GM23338 (cell line): ENCODE results near the gene CLEC7A. TPM values are rescaled to one million over a fixed set of nuclear protein-coding genes. Genes with fewer than 3 reads are reported as not detected.

Experiments
- ATAC-seq: fragments of 200-7000 bp; cut with Tn5 transposase; 3 replicates; pipeline ENCODE4 v1.9.1; 2020
- DNase-seq: peaks from one replicate; pipeline ENCODE4 v3.0.0-alpha.2; 2015; ENCODE audit warnings: low spot score
- H2AFZ ChIP-seq: fragments of 200-600 bp; sonication (generic); 2 replicates; pipeline ENCODE4 v1.8.0; 2016; ENCODE audit warnings: antibody characterized with exemption, mild to moderate bottlenecking, moderate library complexity
- H3F3A ChIP-seq: fragments of 200-600 bp; sonication (generic); replicated peaks from 2 replicates; pipeline ENCODE4 v1.8.0; 2017; ENCODE audit warnings: antibody characterized with exemption, mixed run types, low read depth
- H3K27ac ChIP-seq: fragments of 200-600 bp; sonication (generic); 2 replicates; pipeline ENCODE4 v1.6.1; 2016; ENCODE audit warnings: low read depth
- H3K27me3 ChIP-seq: fragments of 200-600 bp; sonication (generic); 2 replicates; pipeline ENCODE4 v1.8.0; 2016; ENCODE audit warnings: mild to moderate bottlenecking, mixed run types, moderate library complexity; ENCODE audit not compliant: insufficient read depth
- H3K36me3 ChIP-seq: fragments of 200-600 bp; sonication (generic); 2 replicates; pipeline ENCODE4 v1.8.0; 2016; ENCODE audit warnings: mild to moderate bottlenecking; ENCODE audit not compliant: insufficient read depth
- H3K4me1 ChIP-seq: fragments of 200-600 bp; sonication (generic); 2 replicates; pipeline ENCODE4 v1.8.0; 2016; ENCODE audit warnings: mild to moderate bottlenecking, moderate library complexity; ENCODE audit not compliant: insufficient read depth
- H3K4me2 ChIP-seq: fragments of 200-600 bp; sonication (generic); 2 replicates; pipeline ENCODE4 v1.7.1; 2017; ENCODE audit warnings: mixed run types
- H3K4me3 ChIP-seq: fragments of 200-600 bp; sonication (generic); 2 replicates; pipeline ENCODE4 v1.6.1; 2016; ENCODE audit warnings: mixed run types
- H3K79me2 ChIP-seq: fragments of 200-600 bp; sonication (generic); replicated peaks from 2 replicates; pipeline ENCODE4 v1.8.0; 2017; ENCODE audit warnings: mild to moderate bottlenecking; ENCODE audit not compliant: insufficient read depth
- H3K9me2 ChIP-seq: fragments of 200-600 bp; sonication (generic); 2 replicates; pipeline ENCODE4 v1.8.0; 2017; ENCODE audit not compliant: insufficient read depth
- H4K20me1 ChIP-seq: fragments of 200-600 bp; sonication (generic); replicated peaks from 2 replicates; pipeline ENCODE4 v1.8.0; 2017; ENCODE audit warnings: mild to moderate bottlenecking; ENCODE audit not compliant: insufficient read depth
- H3K27ac Mint-ChIP-seq: 2 replicates; pipeline ENCODE4 v1.8.0; 2020; ENCODE audit warnings: inconsistent platforms, mild to moderate bottlenecking, moderate library complexity, mixed read lengths
- H3K27me3 Mint-ChIP-seq: 3 replicates; pipeline ENCODE4 v1.8.0; 2022; ENCODE audit warnings: low read depth, mild to moderate bottlenecking, moderate library complexity, mixed read lengths, inconsistent platforms; ENCODE audit not compliant: insufficient read depth, poor library complexity
- H3K36me3 Mint-ChIP-seq: 3 replicates; pipeline ENCODE4 v1.8.0; 2021; ENCODE audit warnings: low read depth, mild to moderate bottlenecking, inconsistent platforms, moderate library complexity, mixed read lengths
- H3K4me1 Mint-ChIP-seq: 3 replicates; pipeline ENCODE4 v1.8.0; 2020; ENCODE audit warnings: mild to moderate bottlenecking, inconsistent platforms, mixed read lengths
- H3K4me3 Mint-ChIP-seq: 3 replicates; pipeline ENCODE4 v1.8.0; 2021; ENCODE audit warnings: moderate library complexity, mild to moderate bottlenecking, inconsistent platforms, mixed read lengths
- H3K9me3 Mint-ChIP-seq: 3 replicates; pipeline ENCODE4 v1.8.0; 2020; ENCODE audit warnings: moderate library complexity, mild to moderate bottlenecking, inconsistent platforms, mixed read lengths
- CREB1 ChIP-seq: fragments of 250-450 bp; sonication (Bioruptor Pico); IDR thresholded peaks from 2 replicates; pipeline ENCODE4 v1.5.0; 2020; ENCODE audit warnings: low read depth, mild to moderate bottlenecking, moderate library complexity
- JUNB ChIP-seq: IDR thresholded peaks from one replicate; pipeline ENCODE4 v1.6.1; 2016; ENCODE audit warnings: antibody characterized with exemption; ENCODE audit not compliant: unreplicated experiment
- STAT1 ChIP-seq: IDR thresholded peaks from one replicate; pipeline ENCODE4 v1.6.1; 2016; ENCODE audit warnings: antibody characterized with exemption; ENCODE audit not compliant: unreplicated experiment
- ZNF114 ChIP-seq: fragments of 250-450 bp; sonication (Bioruptor Pico); IDR thresholded peaks from 2 replicates; pipeline ENCODE4 v1.5.0; 2020; ENCODE audit warnings: mild to moderate bottlenecking, moderate library complexity
- ZNF331 ChIP-seq: fragments of 250-450 bp; sonication (Bioruptor Pico); IDR thresholded peaks from 2 replicates; pipeline ENCODE4 v1.5.0; 2020; ENCODE audit warnings: low read depth, mild to moderate bottlenecking, moderate library complexity
- polyA plus RNA-seq: library from polyadenylated mRNA; unstranded; fragments of >200 nt; fragmentation: Nextera tagmentation; extraction: Ambion mirVana; gene quantifications from 2 replicates; pipeline ENCODE4 v1.2.1, GENCODE V29; 2016
- total RNA-seq: library from RNA; depleted of rRNA; stranded (reverse); fragments of >200 nt; shearing (Covaris generic); gene quantifications from 2 replicates; pipeline ENCODE4 v1.2.3, GENCODE V29; 2014
- TF ChIP-seq, protein P1 (sequence below): IDR thresholded peaks from 2 replicates; pipeline ENCODE4 v1.6.1; 2016; ENCODE audit warnings: antibody characterized with exemption
- TF ChIP-seq, protein P2 (sequence below): IDR thresholded peaks from one replicate; pipeline ENCODE4 v1.6.1; 2018; ENCODE audit warnings: antibody characterized with exemption; ENCODE audit not compliant: unreplicated experiment
- TF ChIP-seq, protein P3 (sequence below): fragments of 250-450 bp; sonication (Bioruptor Pico); IDR thresholded peaks from 2 replicates; pipeline ENCODE4 v1.5.0; 2020; ENCODE audit warnings: mild to moderate bottlenecking, moderate library complexity
- TF ChIP-seq, protein P4 (sequence below), 2 experiments: fragments of 200-600 bp in 1 of 2; sonication (generic) in 1 of 2; conservative IDR thresholded peaks; 2 replicates each; pipeline versions ENCODE4 v1.5.1 to v1.6.1; 2016 to 2017; ENCODE audit warnings: antibody characterized with exemption in 2 of 2, low read depth in 2 of 2, mild to moderate bottlenecking in 2 of 2, moderate library complexity in 1 of 2

Gene CLEC7A
- total and polyA plus RNA-seq, 2 experiments from 2014 or later = 0.39 TPM; not detected in 1

DNA sequence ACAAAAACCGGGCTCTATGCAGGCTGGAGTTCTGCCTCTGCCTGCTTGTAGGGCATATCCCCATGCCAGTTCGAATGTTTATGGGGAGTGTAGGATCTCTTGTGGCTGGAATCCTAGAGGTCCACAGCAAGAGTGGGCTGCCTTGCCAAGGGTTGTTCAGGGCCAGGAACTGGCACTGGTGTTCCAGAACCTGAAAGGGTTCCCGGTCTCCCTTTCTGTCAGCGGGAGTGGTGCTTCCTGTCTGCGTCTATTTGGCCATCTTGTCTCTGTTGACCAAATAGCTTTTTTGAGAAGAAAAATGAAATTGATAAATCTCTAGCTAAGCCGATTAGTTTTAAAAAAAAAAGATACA, 24.1 kb upstream of the CLEC7A start:
- no peaks in the 10 kb centered on the region for H3K27me3 Mint-ChIP-seq
- TF ChIP-seq ZNF114 (CRISPR knock-in tag) (no peak), JUNB (no peak), ZNF331 (CRISPR knock-in tag) (no peak), STAT1 (no peak), CREB1 (CRISPR knock-in tag) (no peak)
- TF ChIP-seq, protein P1, sequence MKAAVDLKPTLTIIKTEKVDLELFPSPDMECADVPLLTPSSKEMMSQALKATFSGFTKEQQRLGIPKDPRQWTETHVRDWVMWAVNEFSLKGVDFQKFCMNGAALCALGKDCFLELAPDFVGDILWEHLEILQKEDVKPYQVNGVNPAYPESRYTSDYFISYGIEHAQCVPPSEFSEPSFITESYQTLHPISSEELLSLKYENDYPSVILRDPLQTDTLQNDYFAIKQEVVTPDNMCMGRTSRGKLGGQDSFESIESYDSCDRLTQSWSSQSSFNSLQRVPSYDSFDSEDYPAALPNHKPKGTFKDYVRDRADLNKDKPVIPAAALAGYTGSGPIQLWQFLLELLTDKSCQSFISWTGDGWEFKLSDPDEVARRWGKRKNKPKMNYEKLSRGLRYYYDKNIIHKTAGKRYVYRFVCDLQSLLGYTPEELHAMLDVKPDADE = no peak
- TF ChIP-seq, protein P2, sequence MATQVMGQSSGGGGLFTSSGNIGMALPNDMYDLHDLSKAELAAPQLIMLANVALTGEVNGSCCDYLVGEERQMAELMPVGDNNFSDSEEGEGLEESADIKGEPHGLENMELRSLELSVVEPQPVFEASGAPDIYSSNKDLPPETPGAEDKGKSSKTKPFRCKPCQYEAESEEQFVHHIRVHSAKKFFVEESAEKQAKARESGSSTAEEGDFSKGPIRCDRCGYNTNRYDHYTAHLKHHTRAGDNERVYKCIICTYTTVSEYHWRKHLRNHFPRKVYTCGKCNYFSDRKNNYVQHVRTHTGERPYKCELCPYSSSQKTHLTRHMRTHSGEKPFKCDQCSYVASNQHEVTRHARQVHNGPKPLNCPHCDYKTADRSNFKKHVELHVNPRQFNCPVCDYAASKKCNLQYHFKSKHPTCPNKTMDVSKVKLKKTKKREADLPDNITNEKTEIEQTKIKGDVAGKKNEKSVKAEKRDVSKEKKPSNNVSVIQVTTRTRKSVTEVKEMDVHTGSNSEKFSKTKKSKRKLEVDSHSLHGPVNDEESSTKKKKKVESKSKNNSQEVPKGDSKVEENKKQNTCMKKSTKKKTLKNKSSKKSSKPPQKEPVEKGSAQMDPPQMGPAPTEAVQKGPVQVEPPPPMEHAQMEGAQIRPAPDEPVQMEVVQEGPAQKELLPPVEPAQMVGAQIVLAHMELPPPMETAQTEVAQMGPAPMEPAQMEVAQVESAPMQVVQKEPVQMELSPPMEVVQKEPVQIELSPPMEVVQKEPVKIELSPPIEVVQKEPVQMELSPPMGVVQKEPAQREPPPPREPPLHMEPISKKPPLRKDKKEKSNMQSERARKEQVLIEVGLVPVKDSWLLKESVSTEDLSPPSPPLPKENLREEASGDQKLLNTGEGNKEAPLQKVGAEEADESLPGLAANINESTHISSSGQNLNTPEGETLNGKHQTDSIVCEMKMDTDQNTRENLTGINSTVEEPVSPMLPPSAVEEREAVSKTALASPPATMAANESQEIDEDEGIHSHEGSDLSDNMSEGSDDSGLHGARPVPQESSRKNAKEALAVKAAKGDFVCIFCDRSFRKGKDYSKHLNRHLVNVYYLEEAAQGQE = no peak
- TF ChIP-seq, protein P3, sequence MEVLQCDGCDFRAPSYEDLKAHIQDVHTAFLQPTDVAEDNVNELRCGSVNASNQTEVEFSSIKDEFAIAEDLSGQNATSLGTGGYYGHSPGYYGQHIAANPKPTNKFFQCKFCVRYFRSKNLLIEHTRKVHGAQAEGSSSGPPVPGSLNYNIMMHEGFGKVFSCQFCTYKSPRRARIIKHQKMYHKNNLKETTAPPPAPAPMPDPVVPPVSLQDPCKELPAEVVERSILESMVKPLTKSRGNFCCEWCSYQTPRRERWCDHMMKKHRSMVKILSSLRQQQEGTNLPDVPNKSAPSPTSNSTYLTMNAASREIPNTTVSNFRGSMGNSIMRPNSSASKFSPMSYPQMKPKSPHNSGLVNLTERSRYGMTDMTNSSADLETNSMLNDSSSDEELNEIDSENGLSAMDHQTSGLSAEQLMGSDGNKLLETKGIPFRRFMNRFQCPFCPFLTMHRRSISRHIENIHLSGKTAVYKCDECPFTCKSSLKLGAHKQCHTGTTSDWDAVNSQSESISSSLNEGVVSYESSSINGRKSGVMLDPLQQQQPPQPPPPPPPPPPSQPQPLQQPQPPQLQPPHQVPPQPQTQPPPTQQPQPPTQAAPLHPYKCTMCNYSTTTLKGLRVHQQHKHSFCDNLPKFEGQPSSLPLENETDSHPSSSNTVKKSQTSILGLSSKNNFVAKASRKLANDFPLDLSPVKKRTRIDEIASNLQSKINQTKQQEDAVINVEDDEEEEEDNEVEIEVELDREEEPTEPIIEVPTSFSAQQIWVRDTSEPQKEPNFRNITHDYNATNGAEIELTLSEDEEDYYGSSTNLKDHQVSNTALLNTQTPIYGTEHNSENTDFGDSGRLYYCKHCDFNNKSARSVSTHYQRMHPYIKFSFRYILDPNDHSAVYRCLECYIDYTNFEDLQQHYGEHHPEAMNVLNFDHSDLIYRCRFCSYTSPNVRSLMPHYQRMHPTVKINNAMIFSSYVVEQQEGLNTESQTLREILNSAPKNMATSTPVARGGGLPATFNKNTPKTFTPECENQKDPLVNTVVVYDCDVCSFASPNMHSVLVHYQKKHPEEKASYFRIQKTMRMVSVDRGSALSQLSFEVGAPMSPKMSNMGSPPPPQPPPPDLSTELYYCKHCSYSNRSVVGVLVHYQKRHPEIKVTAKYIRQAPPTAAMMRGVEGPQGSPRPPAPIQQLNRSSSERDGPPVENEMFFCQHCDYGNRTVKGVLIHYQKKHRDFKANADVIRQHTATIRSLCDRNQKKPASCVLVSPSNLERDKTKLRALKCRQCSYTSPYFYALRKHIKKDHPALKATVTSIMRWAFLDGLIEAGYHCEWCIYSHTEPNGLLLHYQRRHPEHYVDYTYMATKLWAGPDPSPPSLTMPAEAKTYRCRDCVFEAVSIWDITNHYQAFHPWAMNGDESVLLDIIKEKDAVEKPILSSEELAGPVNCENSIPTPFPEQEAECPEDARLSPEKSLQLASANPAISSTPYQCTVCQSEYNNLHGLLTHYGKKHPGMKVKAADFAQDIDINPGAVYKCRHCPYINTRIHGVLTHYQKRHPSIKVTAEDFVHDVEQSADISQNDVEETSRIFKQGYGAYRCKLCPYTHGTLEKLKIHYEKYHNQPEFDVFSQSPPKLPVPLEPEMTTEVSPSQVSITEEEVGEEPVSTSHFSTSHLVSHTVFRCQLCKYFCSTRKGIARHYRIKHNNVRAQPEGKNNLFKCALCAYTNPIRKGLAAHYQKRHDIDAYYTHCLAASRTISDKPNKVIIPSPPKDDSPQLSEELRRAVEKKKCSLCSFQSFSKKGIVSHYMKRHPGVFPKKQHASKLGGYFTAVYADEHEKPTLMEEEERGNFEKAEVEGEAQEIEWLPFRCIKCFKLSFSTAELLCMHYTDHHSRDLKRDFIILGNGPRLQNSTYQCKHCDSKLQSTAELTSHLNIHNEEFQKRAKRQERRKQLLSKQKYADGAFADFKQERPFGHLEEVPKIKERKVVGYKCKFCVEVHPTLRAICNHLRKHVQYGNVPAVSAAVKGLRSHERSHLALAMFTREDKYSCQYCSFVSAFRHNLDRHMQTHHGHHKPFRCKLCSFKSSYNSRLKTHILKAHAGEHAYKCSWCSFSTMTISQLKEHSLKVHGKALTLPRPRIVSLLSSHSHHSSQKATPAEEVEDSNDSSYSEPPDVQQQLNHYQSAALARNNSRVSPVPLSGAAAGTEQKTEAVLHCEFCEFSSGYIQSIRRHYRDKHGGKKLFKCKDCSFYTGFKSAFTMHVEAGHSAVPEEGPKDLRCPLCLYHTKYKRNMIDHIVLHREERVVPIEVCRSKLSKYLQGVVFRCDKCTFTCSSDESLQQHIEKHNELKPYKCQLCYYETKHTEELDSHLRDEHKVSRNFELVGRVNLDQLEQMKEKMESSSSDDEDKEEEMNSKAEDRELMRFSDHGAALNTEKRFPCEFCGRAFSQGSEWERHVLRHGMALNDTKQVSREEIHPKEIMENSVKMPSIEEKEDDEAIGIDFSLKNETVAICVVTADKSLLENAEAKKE (CRISPR knock-in tag) = no peak
- TF ChIP-seq, protein P4, sequence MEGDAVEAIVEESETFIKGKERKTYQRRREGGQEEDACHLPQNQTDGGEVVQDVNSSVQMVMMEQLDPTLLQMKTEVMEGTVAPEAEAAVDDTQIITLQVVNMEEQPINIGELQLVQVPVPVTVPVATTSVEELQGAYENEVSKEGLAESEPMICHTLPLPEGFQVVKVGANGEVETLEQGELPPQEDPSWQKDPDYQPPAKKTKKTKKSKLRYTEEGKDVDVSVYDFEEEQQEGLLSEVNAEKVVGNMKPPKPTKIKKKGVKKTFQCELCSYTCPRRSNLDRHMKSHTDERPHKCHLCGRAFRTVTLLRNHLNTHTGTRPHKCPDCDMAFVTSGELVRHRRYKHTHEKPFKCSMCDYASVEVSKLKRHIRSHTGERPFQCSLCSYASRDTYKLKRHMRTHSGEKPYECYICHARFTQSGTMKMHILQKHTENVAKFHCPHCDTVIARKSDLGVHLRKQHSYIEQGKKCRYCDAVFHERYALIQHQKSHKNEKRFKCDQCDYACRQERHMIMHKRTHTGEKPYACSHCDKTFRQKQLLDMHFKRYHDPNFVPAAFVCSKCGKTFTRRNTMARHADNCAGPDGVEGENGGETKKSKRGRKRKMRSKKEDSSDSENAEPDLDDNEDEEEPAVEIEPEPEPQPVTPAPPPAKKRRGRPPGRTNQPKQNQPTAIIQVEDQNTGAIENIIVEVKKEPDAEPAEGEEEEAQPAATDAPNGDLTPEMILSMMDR (conservative IDR thresholded peaks at IDR 0.05; ENCODE audit: low read depth in 2 of 2) = no peak
- H3K36me3 Mint-ChIP-seq = no peaks in the 10 kb centered on the region
- Histone ChIP-seq H4K20me1 (no peaks in the 10 kb centered on the region), H3F3A (no peaks in the 10 kb centered on the region), H3K9me2 (no peaks in the 10 kb centered on the region), H2AFZ (peak overlapping the region; percentile 90), H3K79me2 (no peaks in the 10 kb centered on the region), H3K27me3 (no peaks in the 10 kb centered on the region), H3K36me3 (no peaks in the 10 kb centered on the region), H3K4me1 (peaks cover 10% of the 10 kb centered on the region; the same call in 1 of the 2 replicates), H3K27ac (peak overlapping the region; percentile 90), H3K4me2 (peak overlapping the region; percentile 94), H3K4me3 (peak overlapping the region; percentile 70)
- DNase-seq (no peak), ATAC-seq (no peak; the same call in 2 of the 3 replicates)
- H3K9me3 Mint-ChIP-seq = no peaks in the 10 kb centered on the region
- H3K27ac Mint-ChIP-seq = peak overlapping the region; percentile 87
- H3K4me1 Mint-ChIP-seq = peaks cover 6% of the 10 kb centered on the region; the same call in 1 of the 3 replicates
- peak overlapping the region; percentile 85 for H3K4me3 Mint-ChIP-seq
